K562 (cell line): ENCODE data around the gene ESCO1.

ENCODE experiments used
- BCL6 ChIP-seq: fragments of 250-450 bp; sonication (Bioruptor Pico); IDR thresholded peaks from 2 replicates; pipeline ENCODE4 v1.4.0; 2020
- CHD2 ChIP-seq: IDR thresholded peaks from 2 replicates; pipeline ENCODE4 v1.6.1; 2011; ENCODE audit warnings: low read depth, low read length
- GATA2 ChIP-seq: sonication (generic); formaldehyde crosslinking; IDR thresholded peaks from 2 replicates; pipeline ENCODE4 v1.4.0; 2020; ENCODE audit warnings: mild to moderate bottlenecking, missing genetic modification reagents
- L3MBTL2 ChIP-seq: fragments of 450-650 bp; IDR thresholded peaks from 2 replicates; pipeline ENCODE4 v1.6.1; 2016; ENCODE audit warnings: mild to moderate bottlenecking, moderate library complexity
- LARP7 ChIP-seq: fragments of 450-650 bp; IDR thresholded peaks from 2 replicates; pipeline ENCODE4 v1.6.1; 2016
- NFYB ChIP-seq: IDR thresholded peaks from 2 replicates; pipeline ENCODE4 v1.6.1; 2011; ENCODE audit warnings: mild to moderate bottlenecking, moderate library complexity; ENCODE audit not compliant: insufficient read length; ENCODE audit errors: extremely low read depth
- SIN3B ChIP-seq: fragments of 450-650 bp; IDR thresholded peaks from 2 replicates; pipeline ENCODE4 v1.6.1; 2017; ENCODE audit warnings: low read depth, mild to moderate bottlenecking, moderate library complexity
- SP2 ChIP-seq: IDR thresholded peaks from 2 replicates; pipeline ENCODE4 v1.6.1; 2011; ENCODE audit warnings: mild to moderate bottlenecking, low read depth, low read length, moderate library complexity; ENCODE audit not compliant: poor library complexity, severe bottlenecking; ENCODE audit errors: extremely low read depth
- SREBF1 ChIP-seq: fragments of 150-350 bp; IDR thresholded peaks from 2 replicates; pipeline ENCODE4 v1.6.1; 2014; ENCODE audit warnings: antibody characterized with exemption, low read depth, low read length, borderline replicate concordance
- ZFP36 ChIP-seq: fragments of 150-350 bp; IDR thresholded peaks from 2 replicates; pipeline ENCODE4 v1.6.1; 2018; ENCODE audit warnings: low read length, low read depth; ENCODE audit not compliant: partially characterized antibody
- ZNF766 ChIP-seq: fragments of 200-800 bp; sonication (Bioruptor generic); conservative IDR thresholded peaks from 2 replicates; pipeline ENCODE4 v1.6.1; 2016; ENCODE audit warnings: missing genetic modification characterization, missing compliant biosample characterization
- TF ChIP-seq, protein P1 (sequence below): IDR thresholded peaks from 2 replicates; pipeline ENCODE4 v1.6.1; 2016; ENCODE audit warnings: missing genetic modification characterization, missing compliant biosample characterization
- TF ChIP-seq, protein P2 (sequence below), 3 experiments: IDR thresholded peaks in 2 of 3; conservative IDR thresholded peaks in 1 of 3; 2 replicates each; pipeline ENCODE4 v1.5.1; 2011 to 2012; ENCODE audit warnings: low read length in 3 of 3, mild to moderate bottlenecking in 3 of 3, control low read depth in 2 of 3, improper control_type of control experiment in 1 of 3, inconsistent platforms in 1 of 3, low read depth in 1 of 3, mixed read lengths in 1 of 3, moderate library complexity in 1 of 3; ENCODE audit not compliant: insufficient read depth in 2 of 3

DNA sequence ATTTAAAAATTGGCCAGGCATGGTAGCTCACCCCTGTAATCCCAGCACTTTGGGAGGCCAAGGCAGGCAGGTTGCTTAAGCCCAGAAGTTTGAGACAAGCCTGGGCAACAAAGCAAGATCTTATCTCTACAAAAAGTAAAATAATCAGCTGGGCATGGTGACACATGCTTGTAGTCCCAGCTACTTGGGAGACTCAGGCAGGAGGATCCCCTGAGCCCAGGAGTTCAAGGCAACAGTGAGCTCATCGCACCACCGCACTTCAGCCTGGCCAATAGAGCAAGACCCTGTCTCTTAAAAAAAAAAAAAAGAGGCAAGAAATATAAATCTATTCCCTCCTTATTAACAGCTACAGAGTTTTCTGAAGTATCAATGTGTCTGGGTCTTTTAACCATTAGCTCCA is 51.9 kb downstream of the ESCO1 start:
- TF ChIP-seq SP2 (no peak), NFYB (no peak), ZNF766 (CRISPR knock-in tag) (no peak), LARP7 (no peak), L3MBTL2 (no peak), BCL6 (CRISPR knock-in tag) (no peak), CHD2 (no peak), SIN3B (no peak), GATA2 (CRISPR knock-in tag) (no peak), ZFP36 (no peak), SREBF1 (no peak)
- TF ChIP-seq, protein P1, sequence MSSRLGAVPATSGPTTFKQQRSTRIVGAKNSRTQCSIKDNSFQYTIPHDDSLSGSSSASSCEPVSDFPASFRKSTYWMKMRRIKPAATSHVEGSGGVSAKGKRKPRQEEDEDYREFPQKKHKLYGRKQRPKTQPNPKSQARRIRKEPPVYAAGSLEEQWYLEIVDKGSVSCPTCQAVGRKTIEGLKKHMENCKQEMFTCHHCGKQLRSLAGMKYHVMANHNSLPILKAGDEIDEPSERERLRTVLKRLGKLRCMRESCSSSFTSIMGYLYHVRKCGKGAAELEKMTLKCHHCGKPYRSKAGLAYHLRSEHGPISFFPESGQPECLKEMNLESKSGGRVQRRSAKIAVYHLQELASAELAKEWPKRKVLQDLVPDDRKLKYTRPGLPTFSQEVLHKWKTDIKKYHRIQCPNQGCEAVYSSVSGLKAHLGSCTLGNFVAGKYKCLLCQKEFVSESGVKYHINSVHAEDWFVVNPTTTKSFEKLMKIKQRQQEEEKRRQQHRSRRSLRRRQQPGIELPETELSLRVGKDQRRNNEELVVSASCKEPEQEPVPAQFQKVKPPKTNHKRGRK (tag), result no peak
- TF ChIP-seq, protein P2, sequence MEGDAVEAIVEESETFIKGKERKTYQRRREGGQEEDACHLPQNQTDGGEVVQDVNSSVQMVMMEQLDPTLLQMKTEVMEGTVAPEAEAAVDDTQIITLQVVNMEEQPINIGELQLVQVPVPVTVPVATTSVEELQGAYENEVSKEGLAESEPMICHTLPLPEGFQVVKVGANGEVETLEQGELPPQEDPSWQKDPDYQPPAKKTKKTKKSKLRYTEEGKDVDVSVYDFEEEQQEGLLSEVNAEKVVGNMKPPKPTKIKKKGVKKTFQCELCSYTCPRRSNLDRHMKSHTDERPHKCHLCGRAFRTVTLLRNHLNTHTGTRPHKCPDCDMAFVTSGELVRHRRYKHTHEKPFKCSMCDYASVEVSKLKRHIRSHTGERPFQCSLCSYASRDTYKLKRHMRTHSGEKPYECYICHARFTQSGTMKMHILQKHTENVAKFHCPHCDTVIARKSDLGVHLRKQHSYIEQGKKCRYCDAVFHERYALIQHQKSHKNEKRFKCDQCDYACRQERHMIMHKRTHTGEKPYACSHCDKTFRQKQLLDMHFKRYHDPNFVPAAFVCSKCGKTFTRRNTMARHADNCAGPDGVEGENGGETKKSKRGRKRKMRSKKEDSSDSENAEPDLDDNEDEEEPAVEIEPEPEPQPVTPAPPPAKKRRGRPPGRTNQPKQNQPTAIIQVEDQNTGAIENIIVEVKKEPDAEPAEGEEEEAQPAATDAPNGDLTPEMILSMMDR (IDR thresholded peaks at IDR 0.05 in 2 of 3, conservative IDR thresholded peaks at IDR 0.05 in 1 of 3; ENCODE audit: insufficient read depth in 2 of 3, low read depth in 1 of 3, low read length in 3 of 3), result no peak
